H7 (cell line): ENCODE results near the gene SREK1. TPM values are rescaled to one million over a fixed set of nuclear protein-coding genes. Genes with fewer than 3 reads are reported as not detected.
"Not testable (repeated sequence)": the region's sequence is repeated elsewhere in the genome, so short reads cannot be mapped to it uniquely, and the experiment has no call there.

Experiments
- DNase-seq: peaks from one replicate; pipeline ENCODE4 v3.0.0; 2012
- H3K27me3 ChIP-seq: 2 replicates; pipeline ENCODE4 v1.6.0; 2011; ENCODE audit warnings: mild to moderate bottlenecking, low read length; ENCODE audit not compliant: control insufficient read depth, insufficient read depth
- H3K36me3 ChIP-seq: replicated peaks from 2 replicates; pipeline ENCODE4 v1.5.1; 2011; ENCODE audit warnings: low read length; ENCODE audit not compliant: control insufficient read depth, insufficient read depth
- H3K4me3 ChIP-seq: 2 replicates; pipeline ENCODE4 v1.5.1; 2011; ENCODE audit warnings: low read depth, mild to moderate bottlenecking, control low read depth, low read length, moderate library complexity; ENCODE audit not compliant: insufficient read depth
- total RNA-seq: library from RNA; depleted of rRNA; stranded (reverse); fragments of >200 nt; shearing (Covaris generic); gene quantifications from 2 replicates; pipeline ENCODE4 v1.2.3, GENCODE V29; 2014

Gene SREK1
- total RNA-seq, 1 experiment from 2014 or later, result 21.8 TPM

- no peak for DNase-seq
- Histone ChIP-seq H3K36me3 (peaks cover 1% of the 10 kb centered on the region), H3K27me3 (no peaks in the 10 kb centered on the region), H3K4me3 (no peak overlapping the region)
These were observed 35.4 kb downstream of the SREK1 start for GRCh38 chr5:66179297-66180051.

- no peak overlapping the region for H3K4me3 ChIP-seq
- peaks cover 1% of the 10 kb centered on the region for H3K36me3 ChIP-seq
- no peak for DNase-seq
These were observed 36.4 kb downstream of the SREK1 start for GRCh38 chr5:66180282-66181155.

GRCh38 chr5:66186108-66186507, 42.0 kb downstream of the SREK1 start:
- H3K36me3 ChIP-seq, result no peaks in the 10 kb centered on the region
- no peak overlapping the region for H3K4me3 ChIP-seq
- DNase-seq, result no peak
- H3K27me3 ChIP-seq, result no peaks in the 10 kb centered on the region

More at GRCh38 chr5:66180282-66181155, 36.4 kb downstream of the SREK1 start:
- H3K27me3 ChIP-seq, result no peaks in the 10 kb centered on the region

GRCh38 chr5:66193419-66193818, 49.3 kb downstream of the SREK1 start:
- Histone ChIP-seq H3K36me3 (no peaks in the 10 kb centered on the region), H3K4me3 (no peak overlapping the region), H3K27me3 (no peaks in the 10 kb centered on the region)
- DNase-seq, result no peak

- H3K4me3 ChIP-seq, result no peak overlapping the region
- no peak for DNase-seq
- H3K36me3 ChIP-seq, result no peaks in the 10 kb centered on the region
- H3K27me3 ChIP-seq, result no peaks in the 10 kb centered on the region
These were observed 53.8 kb downstream of the SREK1 start for GRCh38 chr5:66197764-66198405.

- H3K4me3 ChIP-seq, result no peak overlapping the region
- H3K36me3 ChIP-seq, result no peaks in the 10 kb centered on the region
- no peaks in the 10 kb centered on the region for H3K27me3 ChIP-seq
- DNase-seq, result no peak
These were observed 54.7 kb downstream of the SREK1 start for GRCh38 chr5:66198837-66199236.

GRCh38 chr5:66203531-66203930, 59.4 kb downstream of the SREK1 start:
- no peak overlapping the region for H3K4me3 ChIP-seq
- H3K27me3 ChIP-seq, result no peaks in the 10 kb centered on the region
- no peaks in the 10 kb centered on the region for H3K36me3 ChIP-seq
- DNase-seq, result no peak

GRCh38 chr5:66206465-66206864, 62.4 kb downstream of the SREK1 start:
- H3K4me3 ChIP-seq, result no peak overlapping the region
- H3K36me3 ChIP-seq, result no peaks in the 10 kb centered on the region
- no peak for DNase-seq
- no peaks in the 10 kb centered on the region for H3K27me3 ChIP-seq

- no peaks in the 10 kb centered on the region for H3K27me3 ChIP-seq
- no peak for DNase-seq
- no peak overlapping the region for H3K4me3 ChIP-seq
- no peaks in the 10 kb centered on the region for H3K36me3 ChIP-seq
These were observed 63.9 kb downstream of the SREK1 start for GRCh38 chr5:66207800-66208561.

GRCh38 chr5:66209350-66209749, 65.2 kb downstream of the SREK1 start:
- no peak overlapping the region for H3K4me3 ChIP-seq
- H3K27me3 ChIP-seq, result no peaks in the 10 kb centered on the region
- H3K36me3 ChIP-seq, result no peaks in the 10 kb centered on the region
- DNase-seq, result no peak

GRCh38 chr5:66209794-66210193, 65.7 kb downstream of the SREK1 start:
- Histone ChIP-seq H3K36me3 (no peaks in the 10 kb centered on the region), H3K27me3 (no peaks in the 10 kb centered on the region), H3K4me3 (no peak overlapping the region)
- DNase-seq, result no peak

- no peaks in the 10 kb centered on the region for H3K36me3 ChIP-seq
- H3K4me3 ChIP-seq, result no peak overlapping the region
- H3K27me3 ChIP-seq, result no peaks in the 10 kb centered on the region
- DNase-seq, result no peak
These were observed 69.4 kb downstream of the SREK1 start for GRCh38 chr5:66213533-66213932.

GRCh38 chr5:66222455-66222854, 78.4 kb downstream of the SREK1 start:
- no peak for DNase-seq
- no peak overlapping the region for H3K4me3 ChIP-seq
- H3K36me3 ChIP-seq, result no peaks in the 10 kb centered on the region
- no peaks in the 10 kb centered on the region for H3K27me3 ChIP-seq

- H3K27me3 ChIP-seq, H3K4me3 ChIP-seq, DNase-seq, H3K36me3 ChIP-seq: not testable (repeated sequence)
These were observed 78.8 kb downstream of the SREK1 start for GRCh38 chr5:66222896-66223295.
